Small intestine (tissue), 7 donors: ENCODE results near the gene TTC21B. TPM values are rescaled to one million over a fixed set of nuclear protein-coding genes. Genes with fewer than 3 reads are reported as not detected.

ENCODE experiments used
- DNase-seq, 2 donors: peaks; one replicate each; pipeline versions ENCODE4 v3.0.0 to v3.0.0-alpha.2; 2013
- FAIRE-seq: peaks from 2 replicates; lab custom pipeline; 2012; peaks lifted over from hg19 to GRCh38; lab: Jason Lieb, UNC
- H3K27ac ChIP-seq, 3 donors: one replicate each; pipeline ENCODE4 v1.5.1; 2013; ENCODE audit warnings: low read length in 2 of 3, mild to moderate bottlenecking in 2 of 3, control low read depth in 1 of 3, inconsistent platforms in 1 of 3, low read depth in 1 of 3, moderate library complexity in 1 of 3
- H3K27me3 ChIP-seq, 3 donors: one replicate each; pipeline ENCODE4 v1.6.1; 2013; ENCODE audit warnings: low read length in 3 of 3, inconsistent platforms in 1 of 3; ENCODE audit not compliant: control insufficient read depth in 3 of 3, insufficient read depth in 3 of 3
- H3K36me3 ChIP-seq, 3 donors: one replicate each; pipeline ENCODE4 v1.6.1; 2013; ENCODE audit warnings: low read length in 3 of 3, inconsistent platforms in 1 of 3, low read depth in 1 of 3, mild to moderate bottlenecking in 1 of 3, moderate library complexity in 1 of 3; ENCODE audit not compliant: control insufficient read depth in 3 of 3, insufficient read depth in 2 of 3
- H3K4me1 ChIP-seq, 3 donors: one replicate each; pipeline ENCODE4 v1.6.1; 2013; ENCODE audit warnings: low read length in 2 of 3, inconsistent platforms in 1 of 3, low read depth in 1 of 3, mild to moderate bottlenecking in 1 of 3, moderate library complexity in 1 of 3; ENCODE audit not compliant: control insufficient read depth in 3 of 3, insufficient read depth in 2 of 3
- H3K4me3 ChIP-seq, 3 donors: one replicate each; pipeline ENCODE4 v1.5.1; 2013; ENCODE audit warnings: low read length in 3 of 3, control low read depth in 1 of 3, inconsistent platforms in 1 of 3, low read depth in 1 of 3, mild to moderate bottlenecking in 1 of 3, moderate library complexity in 1 of 3
- H3K9me3 ChIP-seq, 2 donors: one replicate each; pipeline ENCODE4 v1.6.1; 2013; ENCODE audit warnings: low read depth in 1 of 2, low read length in 1 of 2; ENCODE audit not compliant: control insufficient read depth in 2 of 2, insufficient read depth in 1 of 2
- WGBS, 3 donors: extraction: QIAGEN DNeasy Blood & Tissue Kit; methylation state at CpG; one replicate each; pipeline ENCODE4 v1.1.7; 2013; 5-methylcytosine and 5-hydroxymethylcytosine counted together
- polyA plus RNA-seq, 4 donors: library from polyadenylated mRNA; stranded (reverse) in 3 of 4; unstranded in 1 of 4; fragments of 200-250 nt in 3 of 4; fragments of 120-200 nt in 1 of 4; gene quantifications; one replicate each; pipeline versions ENCODE4 v1.2.1 to v1.2.3, GENCODE V29; 2013
- donor health status: healthy with polysubstance abuse.
- donor health status: control.
- donor health status: control.
- donor health status: Bipolar disorder and iron deficiency.
- donor health status: healthy.

TTC21B gene
- polyA plus RNA-seq, 4 donors: 3.2 to 17.7 (median 3.8) TPM

DNA sequence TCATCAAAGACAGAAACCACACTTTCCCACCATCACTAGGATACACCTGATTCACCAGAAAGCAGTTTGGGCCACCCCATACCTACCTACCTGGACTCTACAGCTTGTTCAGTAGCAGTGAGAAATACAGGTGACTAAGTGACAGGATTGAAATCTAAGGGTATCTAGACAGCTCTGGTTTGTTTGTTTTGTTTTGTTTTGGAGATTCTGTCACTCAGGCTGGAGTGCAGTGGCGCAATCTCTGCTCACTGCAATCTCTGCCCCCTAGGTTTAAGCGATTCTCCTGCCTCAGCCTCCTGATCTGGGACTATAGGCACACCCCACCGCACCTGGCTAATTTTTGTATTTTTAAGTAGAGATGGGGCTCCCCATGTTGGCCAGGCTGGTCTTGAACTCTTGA lies 3.1 kb downstream of the TTC21B start:
- FAIRE-seq (no peak), DNase-seq (no peak)
- H3K4me1 ChIP-seq: peaks cover 0 to 3% (median 2%) of the 10 kb centered on the region in 3 donors
- no peaks in the 10 kb centered on the region for H3K27me3 ChIP-seq
- H3K4me3 ChIP-seq: no peak overlapping the region
- H3K9me3 ChIP-seq: no peaks in the 10 kb centered on the region
- H3K36me3 ChIP-seq: peaks cover 0 to 11% (median 0%) of the 10 kb centered on the region in 3 donors
- WGBS, 3 donors: 96 to 98% (median 96%) methylated on average over 3 of the region's 3 CpGs
- no peak overlapping the region for H3K27ac ChIP-seq

DNA sequence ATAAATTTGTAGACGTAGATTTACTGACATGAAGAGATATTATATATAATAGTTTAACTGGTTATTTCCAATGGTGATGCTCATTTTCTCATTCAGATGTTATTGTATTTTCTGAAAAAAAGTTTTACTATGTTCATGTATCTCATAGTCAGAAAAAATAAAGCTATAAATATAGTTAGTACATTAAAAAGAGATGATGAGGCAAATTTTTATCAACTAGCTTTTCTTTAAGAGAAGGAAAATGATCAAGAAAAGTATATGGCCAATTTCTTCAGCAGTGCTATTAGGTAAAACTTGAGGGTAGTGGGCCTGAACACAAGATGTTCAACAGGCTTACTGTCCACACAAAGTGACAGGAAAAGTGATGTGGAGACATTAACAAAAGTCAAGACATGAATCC lies 11.7 kb downstream of the TTC21B start:
- no peak for DNase-seq
- H3K4me3 ChIP-seq: no peak overlapping the region
- no peaks in the 10 kb centered on the region for H3K4me1 ChIP-seq
- no peaks in the 10 kb centered on the region for H3K9me3 ChIP-seq
- H3K27ac ChIP-seq: no peak overlapping the region
- H3K27me3 ChIP-seq: no peaks in the 10 kb centered on the region
- FAIRE-seq: no peak
- WGBS, 3 donors: 94 to 98% (median 94%) methylated on average over 1 of the region's 1 CpG
- peaks cover 4 to 16% (median 9%) of the 10 kb centered on the region in 3 donors for H3K36me3 ChIP-seq

DNA sequence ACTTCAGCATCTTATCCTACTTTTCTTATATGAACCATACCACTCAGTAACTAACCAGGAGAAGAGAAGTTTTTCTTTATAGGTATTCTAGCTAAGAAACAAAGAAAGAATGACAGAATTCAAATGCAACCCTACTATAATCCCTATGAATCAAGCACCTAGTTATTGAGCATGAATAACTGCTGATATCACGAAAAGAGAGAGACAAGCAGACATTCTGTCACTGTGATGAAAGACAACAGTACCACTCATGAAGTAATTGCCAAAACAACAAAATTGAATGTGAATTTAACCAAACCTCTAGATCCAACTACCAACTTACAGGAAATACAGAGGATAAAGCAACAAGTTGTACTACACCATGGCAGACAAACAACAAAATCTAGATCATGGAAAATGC lies 15.3 kb downstream of the TTC21B start:
- H3K27ac ChIP-seq: no peak overlapping the region
- H3K36me3 ChIP-seq: peaks cover 4 to 10% (median 9%) of the 10 kb centered on the region in 3 donors
- no peak for FAIRE-seq
- no peak overlapping the region for H3K4me3 ChIP-seq
- H3K27me3 ChIP-seq: no peaks in the 10 kb centered on the region
- H3K9me3 ChIP-seq: no peaks in the 10 kb centered on the region
- DNase-seq: no peak
- H3K4me1 ChIP-seq: no peaks in the 10 kb centered on the region
- WGBS, 3 donors: 93 to 100% (median 95%) methylated on average over 1 of the region's 1 CpG

DNA sequence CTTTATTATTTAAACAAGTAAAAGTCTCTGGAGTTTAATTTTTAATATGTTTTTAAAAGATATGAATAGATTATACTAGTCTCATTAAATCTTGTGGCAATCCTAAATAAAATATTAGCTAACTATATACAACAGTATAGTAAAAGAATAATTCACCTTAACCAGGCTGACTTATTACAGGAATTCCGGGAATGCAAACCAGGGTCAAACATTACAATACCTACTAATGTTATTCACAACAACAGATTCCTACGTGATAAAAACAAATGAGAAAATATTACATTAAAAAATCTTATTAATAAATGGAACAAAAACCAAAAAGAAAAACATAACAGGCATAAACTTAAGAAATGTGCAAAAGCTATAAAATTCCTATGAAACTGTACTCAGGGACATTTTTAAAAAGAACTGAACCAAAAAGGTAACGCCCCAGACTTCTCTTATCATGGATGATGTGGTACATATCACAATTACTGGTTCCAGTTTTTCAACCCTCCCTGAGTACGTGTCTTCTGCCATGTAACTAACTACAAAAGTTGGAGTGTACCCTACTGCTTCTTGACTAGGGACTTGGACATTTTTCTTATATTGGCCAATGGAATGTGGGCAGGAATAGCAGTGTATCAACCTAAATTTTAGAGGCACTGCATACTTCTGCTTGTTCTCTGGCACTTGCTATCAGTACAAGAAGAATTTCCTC lies 20.2 kb downstream of the TTC21B start:
- Histone ChIP-seq H3K27me3 (no peaks in the 10 kb centered on the region), H3K36me3 (peaks cover 2 to 4% (median 3%) of the 10 kb centered on the region in 3 donors), H3K4me3 (no peak overlapping the region), H3K27ac (no peak overlapping the region), H3K4me1 (no peaks in the 10 kb centered on the region), H3K9me3 (no peaks in the 10 kb centered on the region)
- FAIRE-seq (no peak), DNase-seq (no peak)
- 93 to 96% (median 96%) methylated on average over 4 of the region's 4 CpGs for WGBS, 3 donors

DNA sequence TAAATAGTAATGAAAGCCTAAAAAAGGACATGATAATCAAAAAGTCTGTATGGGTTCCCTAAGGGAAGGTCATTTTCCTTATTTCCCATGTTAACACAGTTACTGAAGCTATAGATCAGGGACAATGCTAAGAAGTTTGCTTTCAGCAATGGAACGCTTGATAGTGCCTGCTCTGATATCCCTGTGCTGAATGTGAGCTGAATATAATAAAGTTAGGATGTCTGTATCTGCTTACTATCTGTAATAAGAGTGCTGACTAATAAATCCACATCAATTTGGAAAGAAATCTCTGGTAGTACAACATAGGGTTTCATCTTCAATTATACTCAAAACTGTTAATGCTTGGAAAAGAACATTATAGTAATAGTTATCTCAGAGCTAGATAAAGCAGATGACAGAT lies 25.8 kb downstream of the TTC21B start:
- H3K4me3 ChIP-seq: no peak overlapping the region
- H3K9me3 ChIP-seq: no peaks in the 10 kb centered on the region
- H3K36me3 ChIP-seq: peaks cover 4 to 10% (median 7%) of the 10 kb centered on the region in 3 donors
- 95 to 97% (median 97%) methylated on average over 1 of the region's 1 CpG for WGBS, 3 donors
- no peak for FAIRE-seq
- H3K4me1 ChIP-seq: no peaks in the 10 kb centered on the region
- no peak for DNase-seq
- H3K27me3 ChIP-seq: no peaks in the 10 kb centered on the region
- no peak overlapping the region for H3K27ac ChIP-seq

DNA sequence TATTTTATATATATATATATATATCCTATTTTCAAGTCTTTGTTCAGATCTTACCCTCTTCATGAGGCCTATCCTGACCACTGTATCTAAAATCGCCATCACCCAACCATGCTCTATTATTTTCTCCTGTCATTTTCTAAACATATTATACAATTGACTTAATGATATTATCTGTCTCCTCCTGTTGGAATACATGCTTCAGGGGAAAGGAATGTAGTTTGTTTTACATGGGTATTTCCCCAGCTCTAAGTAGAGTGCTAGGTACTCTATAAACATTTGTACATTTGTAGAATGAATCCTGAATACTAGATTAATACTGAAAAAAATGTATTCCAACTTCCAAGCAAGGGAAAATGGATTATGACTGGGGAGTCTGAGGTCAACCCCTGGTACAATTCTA lies 26.2 kb downstream of the TTC21B start:
- 97 to 100% (median 98%) methylated on average over 1 of the region's 1 CpG for WGBS, 3 donors
- peaks cover 4 to 10% (median 7%) of the 10 kb centered on the region in 3 donors for H3K36me3 ChIP-seq

DNA sequence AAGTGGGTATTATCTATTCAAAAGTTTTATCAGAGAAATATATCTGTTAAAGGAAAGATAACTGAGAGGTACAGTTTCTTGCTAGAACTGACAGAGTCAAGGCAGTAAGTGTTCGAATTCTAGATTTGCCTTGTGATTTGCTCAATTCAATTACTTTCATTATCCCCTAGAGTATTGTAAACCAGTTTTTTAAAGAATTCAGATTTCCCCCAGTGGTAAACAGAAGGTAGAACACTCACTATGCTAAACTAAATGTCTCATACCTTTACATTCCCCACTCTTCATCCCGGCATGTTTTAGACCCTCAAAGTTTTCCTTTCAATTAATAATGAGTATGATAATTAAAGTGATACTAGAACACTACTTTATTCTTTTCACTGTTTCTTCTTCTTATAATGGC lies 28.6 kb downstream of the TTC21B start:
- 82 to 94% (median 88%) methylated on average over 2 of the region's 2 CpGs for WGBS, 3 donors
- H3K27ac ChIP-seq: no peak overlapping the region
- FAIRE-seq (no peak), DNase-seq (no peak)
- no peaks in the 10 kb centered on the region for H3K4me1 ChIP-seq
- no peak overlapping the region for H3K4me3 ChIP-seq
- H3K36me3 ChIP-seq: peaks cover 0 to 10% (median 3%) of the 10 kb centered on the region in 3 donors
- no peaks in the 10 kb centered on the region for H3K9me3 ChIP-seq
- no peaks in the 10 kb centered on the region for H3K27me3 ChIP-seq

More for the DNA sequence above, 26.2 kb downstream of the TTC21B start:
- no peak overlapping the region for H3K4me3 ChIP-seq
- no peaks in the 10 kb centered on the region for H3K9me3 ChIP-seq
- no peak overlapping the region for H3K27ac ChIP-seq
- H3K4me1 ChIP-seq: no peaks in the 10 kb centered on the region
- no peak for DNase-seq
- no peaks in the 10 kb centered on the region for H3K27me3 ChIP-seq
- no peak for FAIRE-seq

DNA sequence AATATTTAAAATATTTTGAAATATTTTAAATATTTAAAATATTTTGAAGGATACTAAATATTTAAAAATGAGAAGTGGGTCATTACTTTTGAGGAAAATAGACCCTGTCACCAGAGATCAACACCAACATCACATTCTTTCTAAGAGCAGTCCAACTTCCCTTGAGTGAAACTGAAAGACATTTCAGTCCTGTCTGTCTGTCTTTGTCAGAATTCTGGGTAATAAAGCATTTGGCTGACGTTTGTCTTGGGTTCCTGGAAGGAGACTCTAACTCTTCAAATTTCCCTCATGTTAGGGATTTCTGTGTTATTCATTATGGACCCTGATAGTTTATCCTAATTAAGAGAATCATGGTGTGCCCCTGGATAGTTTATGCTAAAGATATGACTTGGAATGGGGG lies 32.8 kb downstream of the TTC21B start:
- 39 to 49% (median 47%) methylated on average over 1 of the region's 1 CpG for WGBS, 3 donors
- DNase-seq: no peak
- H3K27ac ChIP-seq: no peak overlapping the region
- H3K9me3 ChIP-seq: no peaks in the 10 kb centered on the region
- H3K36me3 ChIP-seq: peaks cover 0 to 19% (median 0%) of the 10 kb centered on the region in 3 donors
- no peak overlapping the region for H3K4me3 ChIP-seq
- FAIRE-seq: no peak
- no peaks in the 10 kb centered on the region for H3K27me3 ChIP-seq
- no peaks in the 10 kb centered on the region for H3K4me1 ChIP-seq

DNA sequence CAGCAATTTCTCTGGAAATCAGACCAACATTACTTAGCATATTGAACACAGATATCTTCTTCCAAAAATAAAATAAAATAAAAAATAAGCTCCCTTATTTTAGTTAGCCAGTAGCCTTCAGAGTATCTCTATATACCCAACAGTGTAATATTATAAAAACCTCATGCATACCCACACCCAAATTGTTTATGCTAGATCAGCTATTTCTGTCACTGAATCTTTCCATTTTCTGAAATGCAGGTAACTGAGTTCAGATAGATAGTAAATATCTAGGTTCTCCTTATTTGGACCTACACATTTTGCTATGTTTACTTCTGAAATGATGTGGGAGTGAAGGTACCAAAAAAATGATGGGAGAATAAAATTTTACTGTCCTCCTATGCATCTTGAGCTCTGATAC lies 39.9 kb downstream of the TTC21B start:
- Histone ChIP-seq H3K36me3 (peaks cover 0 to 19% (median 2%) of the 10 kb centered on the region in 3 donors), H3K4me1 (no peaks in the 10 kb centered on the region), H3K27me3 (no peaks in the 10 kb centered on the region), H3K27ac (no peak overlapping the region), H3K9me3 (no peaks in the 10 kb centered on the region), H3K4me3 (no peak overlapping the region)
- DNase-seq (no peak), FAIRE-seq (no peak)
